Measurements from ENCODE around the gene WDR37. TPM values are rescaled to one million over a fixed set of nuclear protein-coding genes. Genes with fewer than 3 reads are reported as not detected.
"Not testable (repeated sequence)": the region's sequence is repeated elsewhere in the genome, so short reads cannot be mapped to it uniquely, and the experiment has no call there.

The WDR37 gene
- polyA plus RNA-seq, 2 donors = 4.3 to 5.0 TPM

- 88 to 90% methylated on average over 7 of the region's 7 CpGs for WGBS, 2 donors
- no peaks in the 10 kb centered on the region for H3K27me3 ChIP-seq (ENCODE audit: control insufficient read depth in 1 of 2, insufficient read depth in 2 of 2, low read length in 2 of 2)
- H3K4me1 ChIP-seq (ENCODE audit: control insufficient read depth in 2 of 2, insufficient read depth in 2 of 2, low read length in 1 of 2) = peaks cover 0 to 8% of the 10 kb centered on the region in 2 donors
- H3K9me3 ChIP-seq (ENCODE audit: control insufficient read depth in 2 of 2, insufficient read depth in 1 of 2, low read depth in 1 of 2, low read length in 1 of 2) = no peaks in the 10 kb centered on the region
- no peak overlapping the region for H3K4me3 ChIP-seq (ENCODE audit: low read depth in 1 of 2, low read length in 2 of 2)
- H3K36me3 ChIP-seq (ENCODE audit: control insufficient read depth in 2 of 2, insufficient read depth in 2 of 2, low read length in 1 of 2) = no peaks in the 10 kb centered on the region
- no peak overlapping the region for H3K27ac ChIP-seq (ENCODE audit: low read depth in 2 of 2, low read length in 1 of 2)
Observed at GRCh38 chr10:1061930-1062774, 6.0 kb downstream of the WDR37 start.

GRCh38 chr10:1063232-1063865 is 7.2 kb downstream of the WDR37 start:
- no peaks in the 10 kb centered on the region for H3K9me3 ChIP-seq (ENCODE audit: control insufficient read depth in 2 of 2, insufficient read depth in 1 of 2, low read depth in 1 of 2, low read length in 1 of 2)
- H3K4me1 ChIP-seq (ENCODE audit: control insufficient read depth in 2 of 2, insufficient read depth in 2 of 2, low read length in 1 of 2) = peaks cover 0 to 8% of the 10 kb centered on the region in 2 donors
- no peaks in the 10 kb centered on the region for H3K27me3 ChIP-seq (ENCODE audit: control insufficient read depth in 1 of 2, insufficient read depth in 2 of 2, low read length in 2 of 2)
- no peak overlapping the region for H3K4me3 ChIP-seq (ENCODE audit: low read depth in 1 of 2, low read length in 2 of 2)
- 78 to 79% methylated on average over 7 of the region's 7 CpGs for WGBS, 2 donors
- H3K36me3 ChIP-seq (ENCODE audit: control insufficient read depth in 2 of 2, insufficient read depth in 2 of 2, low read length in 1 of 2) = no peaks in the 10 kb centered on the region
- no peak overlapping the region for H3K27ac ChIP-seq (ENCODE audit: low read depth in 2 of 2, low read length in 1 of 2)

GRCh38 chr10:1064964-1065247 is 8.7 kb downstream of the WDR37 start:
- 88 to 92% methylated on average over 4 of the region's 4 CpGs for WGBS, 2 donors
- peaks cover 0 to 4% of the 10 kb centered on the region in 2 donors for H3K4me1 ChIP-seq (ENCODE audit: control insufficient read depth in 2 of 2, insufficient read depth in 2 of 2, low read length in 1 of 2)
- no peaks in the 10 kb centered on the region for H3K27me3 ChIP-seq (ENCODE audit: control insufficient read depth in 1 of 2, insufficient read depth in 2 of 2, low read length in 2 of 2)
- no peaks in the 10 kb centered on the region for H3K36me3 ChIP-seq (ENCODE audit: control insufficient read depth in 2 of 2, insufficient read depth in 2 of 2, low read length in 1 of 2)
- H3K4me3 ChIP-seq (ENCODE audit: low read depth in 1 of 2, low read length in 2 of 2) = no peak overlapping the region
- H3K9me3 ChIP-seq (ENCODE audit: control insufficient read depth in 2 of 2, insufficient read depth in 1 of 2, low read depth in 1 of 2, low read length in 1 of 2) = no peaks in the 10 kb centered on the region
- no peak overlapping the region for H3K27ac ChIP-seq (ENCODE audit: low read depth in 2 of 2, low read length in 1 of 2)

DNA sequence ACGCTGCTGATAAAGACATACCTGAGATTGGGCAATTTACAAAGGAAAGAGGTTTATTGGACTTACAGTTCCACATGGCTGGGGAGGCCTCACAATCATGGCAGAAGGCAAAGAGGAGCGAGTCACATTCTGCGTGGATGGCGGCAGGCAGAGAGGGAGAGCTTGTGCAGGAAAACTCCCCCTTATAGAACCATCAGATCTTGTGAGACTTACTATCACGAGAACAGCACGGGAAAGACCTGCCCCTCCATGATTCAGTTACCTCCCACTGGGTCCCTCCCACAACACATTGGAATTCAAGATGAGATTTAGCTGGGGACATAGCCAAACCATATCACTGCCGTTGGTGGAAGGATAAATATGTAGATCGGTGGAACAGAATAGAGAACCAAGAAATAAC is 10.5 kb downstream of the WDR37 start:
- H3K4me1 ChIP-seq (ENCODE audit: control insufficient read depth in 2 of 2, insufficient read depth in 2 of 2, low read length in 1 of 2) = not testable (repeated sequence)
- WGBS, 2 donors = 93 to 95% methylated on average over 8 of the region's 8 CpGs

DNA sequence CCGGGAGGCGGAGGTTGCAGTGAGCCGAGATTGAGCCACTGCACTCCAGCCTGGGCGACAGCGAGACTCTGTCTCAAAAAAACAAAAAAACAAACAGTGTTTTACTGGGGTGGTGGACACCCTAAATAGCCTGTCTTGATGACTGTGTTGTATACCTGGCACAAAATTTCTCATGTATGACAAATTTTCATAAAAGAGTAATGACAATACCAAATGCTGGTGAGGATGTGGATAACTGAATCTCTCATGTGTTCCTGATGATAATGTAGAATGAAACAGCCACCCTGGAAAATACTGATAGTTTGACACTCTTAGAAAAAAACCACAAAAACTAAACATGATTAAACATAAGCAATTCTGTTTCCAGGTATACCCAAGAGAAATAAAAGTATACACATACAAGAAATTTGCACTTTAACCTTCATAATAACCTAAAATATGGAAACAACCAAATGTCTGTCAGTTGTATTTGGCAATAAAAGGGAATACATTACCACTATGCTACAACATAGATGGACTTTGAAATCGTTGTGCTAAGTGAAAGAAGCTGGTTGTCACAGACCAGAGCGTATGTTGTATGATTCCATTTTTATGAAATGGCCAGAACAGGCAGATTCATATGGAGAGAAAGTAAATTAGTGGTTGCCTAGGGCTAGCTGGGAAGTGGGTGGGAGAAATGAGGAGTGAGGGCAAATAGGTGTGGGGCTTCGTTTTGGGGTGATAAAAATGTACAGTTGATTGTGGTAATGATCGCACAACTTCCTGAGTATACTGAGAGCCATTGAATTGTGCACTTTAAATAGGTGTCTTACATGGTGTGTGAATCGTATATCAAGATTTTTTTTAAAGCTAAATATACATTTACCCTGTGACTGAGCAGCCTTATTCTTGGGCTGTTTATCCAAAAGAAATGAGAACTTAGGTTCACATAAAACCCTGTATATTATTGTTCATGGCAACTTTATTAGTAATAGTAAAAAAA is 12.5 kb downstream of the WDR37 start:
- Histone ChIP-seq H3K27ac (ENCODE audit: low read depth in 2 of 2, low read length in 1 of 2) (no peak overlapping the region), H3K4me1 (ENCODE audit: control insufficient read depth in 2 of 2, insufficient read depth in 2 of 2, low read length in 1 of 2) (no peaks in the 10 kb centered on the region), H3K27me3 (ENCODE audit: control insufficient read depth in 1 of 2, insufficient read depth in 2 of 2, low read length in 2 of 2) (no peaks in the 10 kb centered on the region), H3K36me3 (ENCODE audit: control insufficient read depth in 2 of 2, insufficient read depth in 2 of 2, low read length in 1 of 2) (peaks cover 0 to 7% of the 10 kb centered on the region in 2 donors), H3K4me3 (ENCODE audit: low read depth in 1 of 2, low read length in 2 of 2) (no peak overlapping the region), H3K9me3 (ENCODE audit: control insufficient read depth in 2 of 2, insufficient read depth in 1 of 2, low read depth in 1 of 2, low read length in 1 of 2) (no peaks in the 10 kb centered on the region)
- 87 to 90% methylated on average over 10 of the region's 10 CpGs for WGBS, 2 donors

More for the DNA sequence above, 10.5 kb downstream of the WDR37 start:
- not testable (repeated sequence) for H3K9me3 ChIP-seq (ENCODE audit: control insufficient read depth in 2 of 2, insufficient read depth in 1 of 2, low read depth in 1 of 2, low read length in 1 of 2); H3K27ac ChIP-seq (ENCODE audit: low read depth in 2 of 2, low read length in 1 of 2); H3K27me3 ChIP-seq (ENCODE audit: control insufficient read depth in 1 of 2, insufficient read depth in 2 of 2, low read length in 2 of 2); H3K4me3 ChIP-seq (ENCODE audit: low read depth in 1 of 2, low read length in 2 of 2); H3K36me3 ChIP-seq (ENCODE audit: control insufficient read depth in 2 of 2, insufficient read depth in 2 of 2, low read length in 1 of 2)

GRCh38 chr10:1070919-1071318 is 14.7 kb downstream of the WDR37 start:
- Histone ChIP-seq H3K27me3 (ENCODE audit: control insufficient read depth in 1 of 2, insufficient read depth in 2 of 2, low read length in 2 of 2) (no peaks in the 10 kb centered on the region), H3K9me3 (ENCODE audit: control insufficient read depth in 2 of 2, insufficient read depth in 1 of 2, low read depth in 1 of 2, low read length in 1 of 2) (no peaks in the 10 kb centered on the region), H3K4me1 (ENCODE audit: control insufficient read depth in 2 of 2, insufficient read depth in 2 of 2, low read length in 1 of 2) (no peaks in the 10 kb centered on the region), H3K27ac (ENCODE audit: low read depth in 2 of 2, low read length in 1 of 2) (no peak overlapping the region), H3K4me3 (ENCODE audit: low read depth in 1 of 2, low read length in 2 of 2) (no peak overlapping the region), H3K36me3 (ENCODE audit: control insufficient read depth in 2 of 2, insufficient read depth in 2 of 2, low read length in 1 of 2) (peaks cover 0 to 17% of the 10 kb centered on the region in 2 donors)
- WGBS, 2 donors = 75 to 84% methylated on average over 7 of the region's 7 CpGs

DNA sequence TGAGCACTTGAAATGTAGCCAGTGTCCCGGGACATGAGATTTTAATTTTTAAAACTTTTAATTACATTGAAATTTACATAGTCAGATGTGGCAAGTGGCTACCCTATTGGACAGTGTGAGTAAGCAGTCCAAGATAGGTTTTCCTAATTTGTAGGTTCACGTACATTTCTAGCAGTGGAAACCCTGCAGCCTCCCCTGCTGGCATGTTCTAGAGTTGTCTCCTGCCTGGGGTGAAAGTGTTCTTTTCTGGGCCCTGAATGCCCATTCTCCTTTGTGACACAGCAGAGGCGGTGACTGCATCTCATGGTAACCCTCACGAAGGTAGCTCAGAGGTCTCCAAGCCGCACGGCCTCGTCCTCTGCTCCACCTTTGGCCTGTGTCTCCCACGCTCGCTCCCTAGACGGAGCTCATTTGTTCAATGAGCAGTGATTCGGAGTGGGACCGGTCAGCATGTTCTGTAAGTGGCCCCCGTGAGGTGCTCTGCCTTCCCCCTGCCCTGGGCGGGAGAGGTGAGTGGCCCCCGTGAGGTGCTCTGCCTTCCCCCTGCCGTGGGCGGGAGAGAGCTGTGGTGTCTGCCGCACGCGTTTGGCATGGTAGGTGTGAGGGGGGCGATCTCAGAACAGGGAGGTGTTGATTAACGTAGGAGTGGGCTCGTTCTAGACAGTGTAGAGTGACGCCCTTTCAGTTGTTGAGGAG is 18.0 kb downstream of the WDR37 start:
- no peaks in the 10 kb centered on the region for H3K9me3 ChIP-seq (ENCODE audit: control insufficient read depth in 2 of 2, insufficient read depth in 1 of 2, low read depth in 1 of 2, low read length in 1 of 2)
- 91 to 92% methylated on average over 24 of the region's 24 CpGs for WGBS, 2 donors
- H3K27ac ChIP-seq (ENCODE audit: low read depth in 2 of 2, low read length in 1 of 2) = no peak overlapping the region
- peaks cover 0 to 17% of the 10 kb centered on the region in 2 donors for H3K36me3 ChIP-seq (ENCODE audit: control insufficient read depth in 2 of 2, insufficient read depth in 2 of 2, low read length in 1 of 2)
- H3K4me3 ChIP-seq (ENCODE audit: low read depth in 1 of 2, low read length in 2 of 2) = no peak overlapping the region
- no peaks in the 10 kb centered on the region for H3K27me3 ChIP-seq (ENCODE audit: control insufficient read depth in 1 of 2, insufficient read depth in 2 of 2, low read length in 2 of 2)
- H3K4me1 ChIP-seq (ENCODE audit: control insufficient read depth in 2 of 2, insufficient read depth in 2 of 2, low read length in 1 of 2) = no peaks in the 10 kb centered on the region

- WGBS, 2 donors = 89 to 90% methylated on average over 18 of the region's 18 CpGs
- no peaks in the 10 kb centered on the region for H3K4me1 ChIP-seq (ENCODE audit: control insufficient read depth in 2 of 2, insufficient read depth in 2 of 2, low read length in 1 of 2)
- H3K4me3 ChIP-seq (ENCODE audit: low read depth in 1 of 2, low read length in 2 of 2) = no peak overlapping the region
- no peaks in the 10 kb centered on the region for H3K9me3 ChIP-seq (ENCODE audit: control insufficient read depth in 2 of 2, insufficient read depth in 1 of 2, low read depth in 1 of 2, low read length in 1 of 2)
- H3K36me3 ChIP-seq (ENCODE audit: control insufficient read depth in 2 of 2, insufficient read depth in 2 of 2, low read length in 1 of 2) = peaks cover 0 to 17% of the 10 kb centered on the region in 2 donors
- no peaks in the 10 kb centered on the region for H3K27me3 ChIP-seq (ENCODE audit: control insufficient read depth in 1 of 2, insufficient read depth in 2 of 2, low read length in 2 of 2)
- no peak overlapping the region for H3K27ac ChIP-seq (ENCODE audit: low read depth in 2 of 2, low read length in 1 of 2)
Observed at GRCh38 chr10:1074748-1075308, 18.6 kb downstream of the WDR37 start.

DNA sequence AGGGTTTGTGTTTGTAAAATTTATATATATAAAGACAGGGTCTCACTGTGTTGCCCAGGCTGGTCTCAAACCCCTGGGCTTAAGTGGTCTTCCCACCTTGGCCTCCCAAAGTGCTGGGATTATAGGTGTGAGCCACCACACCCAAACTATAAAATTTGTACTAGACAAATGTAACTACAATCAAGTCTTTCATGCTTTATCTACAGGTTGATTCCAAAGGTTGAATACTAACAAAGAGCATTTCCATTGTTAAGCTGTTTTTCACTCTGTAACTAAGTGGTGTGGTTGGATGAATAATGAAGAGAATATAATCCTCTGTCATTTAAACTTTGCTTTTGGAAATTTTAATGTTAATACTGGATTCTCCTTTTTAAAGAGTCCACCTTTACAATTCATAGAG is 22.5 kb downstream of the WDR37 start:
- Histone ChIP-seq H3K4me3 (ENCODE audit: low read depth in 1 of 2, low read length in 2 of 2) (no peak overlapping the region), H3K9me3 (ENCODE audit: control insufficient read depth in 2 of 2, insufficient read depth in 1 of 2, low read depth in 1 of 2, low read length in 1 of 2) (no peaks in the 10 kb centered on the region), H3K27me3 (ENCODE audit: control insufficient read depth in 1 of 2, insufficient read depth in 2 of 2, low read length in 2 of 2) (no peaks in the 10 kb centered on the region), H3K4me1 (ENCODE audit: control insufficient read depth in 2 of 2, insufficient read depth in 2 of 2, low read length in 1 of 2) (no peaks in the 10 kb centered on the region), H3K36me3 (ENCODE audit: control insufficient read depth in 2 of 2, insufficient read depth in 2 of 2, low read length in 1 of 2) (peaks cover 9 to 26% of the 10 kb centered on the region in 2 donors), H3K27ac (ENCODE audit: low read depth in 2 of 2, low read length in 1 of 2) (no peak overlapping the region)

All from esophagus (tissue), 2 donors.